Upper lobe of left lung (tissue), 6 donors: ENCODE results near the gene TTLL5. TPM values are rescaled to one million over a fixed set of nuclear protein-coding genes. Genes with fewer than 3 reads are reported as not detected.

Experiments used
- ATAC-seq, 2 donors: fragments of 200-7000 bp; cut with Tn5 transposase; one replicate each; pipeline ENCODE4 v1.9.1; 2022; ENCODE audit warnings: mild to moderate bottlenecking in 2 of 2, moderate library complexity in 2 of 2; ENCODE audit not compliant: low FRiP score in 2 of 2
- DNase-seq, 2 donors: peaks; one replicate each; pipeline ENCODE4 v3.0.0-alpha.2; 2019 to 2020
- H3K27ac ChIP-seq, 4 donors: fragments of 200-600 bp; sonication (generic); one replicate each; pipeline ENCODE4 v1.5.1; 2016 to 2019
- H3K27me3 ChIP-seq, 4 donors: fragments of 200-600 bp; sonication (generic); one replicate each; pipeline ENCODE4 v1.5.1; 2017 to 2019
- H3K36me3 ChIP-seq, 4 donors: fragments of 200-600 bp; sonication (generic); one replicate each; pipeline ENCODE4 v1.5.1; 2016 to 2019
- H3K4me1 ChIP-seq, 4 donors: fragments of 200-600 bp; sonication (generic); one replicate each; pipeline ENCODE4 v1.5.1; 2018 to 2019
- H3K4me3 ChIP-seq, 4 donors: fragments of 200-600 bp; sonication (generic); one replicate each; pipeline ENCODE4 v1.5.1; 2017 to 2019; ENCODE audit warnings: mild to moderate bottlenecking in 2 of 4, moderate library complexity in 1 of 4
- H3K9me3 ChIP-seq, 4 donors: fragments of 200-600 bp; sonication (generic); one replicate each; pipeline ENCODE4 v1.5.1; 2018 to 2019
- EP300 ChIP-seq, 4 donors: sonication (generic); formaldehyde crosslinking; IDR thresholded peaks; one replicate each; pipeline ENCODE4 v1.5.1; 2017; ENCODE audit warnings: antibody characterized with exemption in 4 of 4, control low read depth in 2 of 4
- POLR2A ChIP-seq, 4 donors: fragments of 450-650 bp; IDR thresholded peaks; one replicate each; pipeline ENCODE4 v1.5.1; 2016 to 2017; ENCODE audit warnings: antibody characterized with exemption in 4 of 4, mild to moderate bottlenecking in 2 of 4
- POLR2AphosphoS5 ChIP-seq, 2 donors: sonication (generic); formaldehyde crosslinking; IDR thresholded peaks; one replicate each; pipeline ENCODE4 v1.5.1; 2017; ENCODE audit warnings: antibody characterized with exemption in 2 of 2
- WGBS, 2 donors: methylation state at CpG; one replicate each; pipeline ENCODE4 v1.1.5; 2017 to 2018; 5-methylcytosine and 5-hydroxymethylcytosine counted together
- total RNA-seq, 6 donors: library from RNA; depleted of rRNA in 4 of 6; stranded (reverse); fragments of >200 nt in 4 of 6; gene quantifications; one replicate each; pipeline versions ENCODE4 v1.1.0 to v1.2.1, GENCODE V29; 2016 to 2021
- TF ChIP-seq, protein P1 (sequence below), 6 experiments: fragments of 450-650 bp in 4 of 6; fragments of 200-600 bp in 2 of 6; sonication (generic) in 2 of 6; IDR thresholded peaks; one replicate each; pipeline ENCODE4 v1.5.1; 2016 to 2019; ENCODE audit warnings: antibody characterized with exemption in 6 of 6
- donor health status: DM: no; HTN: no; CAD: no; lungs with moderate emphysema.
- donor health status: DM: no; HTN: yes; CAD: no; lungs with severe emphysema.

Gene TTLL5
- total RNA-seq, 6 donors from 2014 or later = 24.5 to 85.9 (median 33.5) TPM

- 88 to 90% methylated on average over 4 of the region's 4 CpGs for WGBS, 2 donors
- H3K4me3 ChIP-seq = no peak overlapping the region
- TF ChIP-seq EP300 (IDR thresholded peaks at IDR 0.05) (no peak), POLR2A (IDR thresholded peaks at IDR 0.05) (no peak), POLR2AphosphoS5 (IDR thresholded peaks at IDR 0.05) (no peak)
- TF ChIP-seq, protein P1, sequence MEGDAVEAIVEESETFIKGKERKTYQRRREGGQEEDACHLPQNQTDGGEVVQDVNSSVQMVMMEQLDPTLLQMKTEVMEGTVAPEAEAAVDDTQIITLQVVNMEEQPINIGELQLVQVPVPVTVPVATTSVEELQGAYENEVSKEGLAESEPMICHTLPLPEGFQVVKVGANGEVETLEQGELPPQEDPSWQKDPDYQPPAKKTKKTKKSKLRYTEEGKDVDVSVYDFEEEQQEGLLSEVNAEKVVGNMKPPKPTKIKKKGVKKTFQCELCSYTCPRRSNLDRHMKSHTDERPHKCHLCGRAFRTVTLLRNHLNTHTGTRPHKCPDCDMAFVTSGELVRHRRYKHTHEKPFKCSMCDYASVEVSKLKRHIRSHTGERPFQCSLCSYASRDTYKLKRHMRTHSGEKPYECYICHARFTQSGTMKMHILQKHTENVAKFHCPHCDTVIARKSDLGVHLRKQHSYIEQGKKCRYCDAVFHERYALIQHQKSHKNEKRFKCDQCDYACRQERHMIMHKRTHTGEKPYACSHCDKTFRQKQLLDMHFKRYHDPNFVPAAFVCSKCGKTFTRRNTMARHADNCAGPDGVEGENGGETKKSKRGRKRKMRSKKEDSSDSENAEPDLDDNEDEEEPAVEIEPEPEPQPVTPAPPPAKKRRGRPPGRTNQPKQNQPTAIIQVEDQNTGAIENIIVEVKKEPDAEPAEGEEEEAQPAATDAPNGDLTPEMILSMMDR (IDR thresholded peaks at IDR 0.05) = no peak
- peaks cover 0 to 12% (median 0%) of the 10 kb centered on the region in 4 donors for H3K36me3 ChIP-seq
- no peak overlapping the region for H3K27ac ChIP-seq
- ATAC-seq = no peak
- H3K27me3 ChIP-seq = no peaks in the 10 kb centered on the region
- no peaks in the 10 kb centered on the region for H3K9me3 ChIP-seq
- no peak for DNase-seq
- H3K4me1 ChIP-seq = peaks cover 12 to 21% (median 16%) of the 10 kb centered on the region in 4 donors
Observed at GRCh38 chr14:75990297-75990696, 329.3 kb downstream of the TTLL5 start.

- 73 to 84% methylated on average over 4 of the region's 4 CpGs for WGBS, 2 donors
- TF ChIP-seq POLR2A (IDR thresholded peaks at IDR 0.05) (no peak), EP300 (IDR thresholded peaks at IDR 0.05) (no peak), POLR2AphosphoS5 (IDR thresholded peaks at IDR 0.05) (no peak)
- TF ChIP-seq, protein P1 (IDR thresholded peaks at IDR 0.05) = no peak
- Histone ChIP-seq H3K4me3 (no peak overlapping the region), H3K4me1 (peaks cover 2 to 12% (median 8%) of the 10 kb centered on the region in 4 donors), H3K36me3 (peaks cover 0 to 12% (median 0%) of the 10 kb centered on the region in 4 donors), H3K27ac (no peak overlapping the region), H3K9me3 (no peaks in the 10 kb centered on the region), H3K27me3 (no peaks in the 10 kb centered on the region)
- ATAC-seq (no peak), DNase-seq (no peak)
Observed at GRCh38 chr14:75991753-75992152, 330.7 kb downstream of the TTLL5 start.

- no peak for DNase-seq
- Histone ChIP-seq H3K36me3 (peaks cover 0 to 27% (median 5%) of the 10 kb centered on the region in 4 donors), H3K4me3 (no peak overlapping the region), H3K4me1 (peaks cover 0 to 6% (median 2%) of the 10 kb centered on the region in 4 donors), H3K27ac (no peak overlapping the region), H3K9me3 (no peaks in the 10 kb centered on the region), H3K27me3 (no peaks in the 10 kb centered on the region)
- ATAC-seq = no peak
- WGBS, 2 donors = 74 to 87% methylated on average over 1 of the region's 1 CpG
- TF ChIP-seq POLR2A (IDR thresholded peaks at IDR 0.05) = no peak
Observed at GRCh38 chr14:75993567-75994041, 332.6 kb downstream of the TTLL5 start.

DNA sequence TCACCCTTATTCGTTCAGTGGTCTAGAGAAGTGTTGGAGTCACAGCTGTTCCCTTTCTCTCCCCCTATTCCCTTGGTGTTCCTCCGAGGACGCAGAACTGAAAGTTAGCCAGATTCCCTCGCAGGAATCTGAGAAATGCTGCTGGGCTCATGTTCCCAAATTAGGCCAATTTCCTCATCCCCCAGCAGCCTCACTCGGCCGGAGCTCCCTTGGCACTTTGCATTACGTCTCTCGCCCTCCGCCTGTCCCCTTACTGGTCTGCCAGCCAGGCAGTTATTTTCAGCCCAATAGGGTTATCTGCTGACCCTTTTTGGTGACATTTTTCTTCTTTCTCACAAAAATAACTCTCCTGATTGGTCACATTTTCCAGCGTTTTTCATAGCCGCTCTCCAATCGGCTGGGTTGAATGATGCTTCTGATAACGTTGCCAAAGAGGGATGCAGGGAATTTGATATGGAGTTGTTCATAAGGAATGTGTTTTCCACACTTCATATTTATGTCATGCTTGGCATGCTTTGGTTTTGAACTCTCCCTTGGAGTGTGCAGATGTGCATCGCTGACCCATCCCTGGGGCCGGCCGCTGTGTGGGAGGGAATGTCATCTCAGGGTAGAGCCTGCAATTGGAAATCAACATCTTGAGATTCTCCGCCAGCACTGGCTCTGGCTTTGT is 334.5 kb downstream of the TTLL5 start:
- peaks cover 0 to 35% (median 8%) of the 10 kb centered on the region in 4 donors for H3K36me3 ChIP-seq
- peak in 1 of 2 donors; percentile 60 for DNase-seq
- H3K4me1 ChIP-seq = no peaks in the 10 kb centered on the region
- no peaks in the 10 kb centered on the region for H3K9me3 ChIP-seq
- peak in 2 of 4 donors; percentile 18 to 19 for TF ChIP-seq EP300 (IDR thresholded peaks at IDR 0.05)
- peak; percentile 21 to 55 for TF ChIP-seq POLR2AphosphoS5 (IDR thresholded peaks at IDR 0.05)
- no peak for TF ChIP-seq POLR2A (IDR thresholded peaks at IDR 0.05)
- peak overlapping the region; percentile 41 to 56 (median 54) for H3K27ac ChIP-seq
- H3K4me3 ChIP-seq = no peak overlapping the region
- ATAC-seq = peak; percentile 74 to 89
- WGBS, 2 donors = 70 to 72% methylated on average over 17 of the region's 17 CpGs
- no peaks in the 10 kb centered on the region for H3K27me3 ChIP-seq

GRCh38 chr14:75996488-75996887 is 335.4 kb downstream of the TTLL5 start:
- 67 to 77% methylated on average over 1 of the region's 1 CpG for WGBS, 2 donors
- Histone ChIP-seq H3K27me3 (no peaks in the 10 kb centered on the region), H3K4me3 (no peak overlapping the region), H3K27ac (peak overlapping the region in 1 of 4 donors; percentile 41), H3K9me3 (no peaks in the 10 kb centered on the region), H3K36me3 (peaks cover 0 to 42% (median 9%) of the 10 kb centered on the region in 4 donors), H3K4me1 (no peaks in the 10 kb centered on the region)
- ATAC-seq = no peak
- TF ChIP-seq EP300 (IDR thresholded peaks at IDR 0.05) = no peak
- TF ChIP-seq, protein P1 (IDR thresholded peaks at IDR 0.05) = no peak
- no peak for TF ChIP-seq POLR2A (IDR thresholded peaks at IDR 0.05)
- no peak for TF ChIP-seq POLR2AphosphoS5 (IDR thresholded peaks at IDR 0.05)
- no peak for DNase-seq
